ENCODE data around the gene C1QTNF6. TPM values are rescaled to one million over a fixed set of nuclear protein-coding genes. Genes with fewer than 3 reads are reported as not detected.

The C1QTNF6 gene
- polyA plus RNA-seq, 1 donor, result 18.6 TPM

DNA sequence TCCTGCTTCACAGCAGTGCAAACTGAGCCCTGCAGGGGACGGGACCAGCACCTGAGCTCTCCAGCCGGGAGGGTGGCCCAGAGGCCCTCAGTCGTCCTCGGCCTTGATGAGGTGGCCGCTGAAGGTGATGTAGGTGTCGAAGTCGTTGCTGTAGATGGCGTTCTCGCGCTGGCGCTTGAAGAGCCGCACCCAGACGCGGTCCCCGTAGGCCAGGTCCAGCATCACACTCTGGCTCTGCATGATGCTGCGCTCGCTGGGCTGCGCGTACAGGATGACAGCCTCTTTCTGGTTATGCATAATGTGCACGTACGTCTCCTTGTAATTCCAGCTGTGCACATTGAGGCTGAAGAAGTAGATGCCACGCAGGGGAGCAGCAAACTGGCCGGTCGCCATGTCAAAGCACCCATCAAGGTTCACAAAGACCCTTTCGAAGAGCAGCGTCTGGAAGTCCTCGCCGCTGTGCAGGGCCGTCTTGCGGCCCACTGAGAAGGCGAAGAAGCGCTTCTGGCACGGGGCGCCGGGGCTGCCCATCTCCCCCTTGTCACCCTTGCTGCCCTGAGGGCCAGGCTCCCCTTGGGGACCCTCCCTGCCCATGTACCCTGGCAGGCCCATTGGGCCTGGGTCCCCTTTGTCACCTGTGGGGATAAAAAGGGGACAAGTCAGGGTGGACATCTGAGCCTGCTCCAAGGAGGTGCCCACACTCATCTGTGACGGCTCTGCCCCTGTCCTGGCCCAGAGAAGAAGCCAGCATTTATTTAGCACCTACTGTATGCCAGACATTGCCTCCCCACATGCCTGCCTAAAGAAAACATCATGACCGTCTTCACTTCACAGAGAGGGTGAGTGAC lies 5.7 kb downstream of the C1QTNF6 start:
- WGBS (ENCODE audit: insufficient coverage, low lambda C conversion rate), result no CpG with 5 or more reads among the region's 37 CpGs
- DNase-seq, result no peak
- Histone ChIP-seq H3K4me1 (ENCODE audit: control insufficient read depth, insufficient read depth, low read length) (peaks cover 26% of the 10 kb centered on the region), H3K36me3 (ENCODE audit: control insufficient read depth, insufficient read depth, low read length) (peaks cover 7% of the 10 kb centered on the region), H3K9me3 (ENCODE audit: control insufficient read depth, low read depth, low read length) (no peaks in the 10 kb centered on the region), H3K4me3 (ENCODE audit: low read length) (no peak overlapping the region), H3K27ac (ENCODE audit: low read length) (no peak overlapping the region), H3K27me3 (ENCODE audit: control insufficient read depth, insufficient read depth, low read length) (no peaks in the 10 kb centered on the region)

DNA sequence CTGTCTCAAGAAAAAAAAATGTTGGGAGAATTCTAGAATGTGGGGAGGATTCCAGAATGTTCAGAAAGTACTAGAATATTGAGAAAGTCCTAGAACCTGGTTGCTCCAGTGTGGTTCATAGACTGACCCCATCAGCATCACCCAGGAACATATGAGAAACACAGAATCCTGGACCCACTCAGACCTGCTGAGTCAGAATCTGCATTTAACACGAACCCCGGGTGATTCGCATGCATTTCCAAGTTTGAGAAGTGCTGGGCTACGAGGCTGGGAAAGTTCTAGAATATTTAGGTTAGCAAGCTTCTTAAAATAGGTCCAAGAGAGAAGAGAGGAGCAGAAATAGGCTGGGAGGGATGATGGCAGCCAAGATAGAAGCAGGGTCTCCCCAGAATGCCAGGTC lies 6.4 kb downstream of the C1QTNF6 start:
- H3K36me3 ChIP-seq (ENCODE audit: control insufficient read depth, insufficient read depth, low read length), result peaks cover 7% of the 10 kb centered on the region
- H3K4me3 ChIP-seq (ENCODE audit: low read length), result no peak overlapping the region
- no peaks in the 10 kb centered on the region for H3K27me3 ChIP-seq (ENCODE audit: control insufficient read depth, insufficient read depth, low read length)
- 100% methylated on average over 1 of the region's 4 CpGs for whole genome bisulfite sequencing (ENCODE audit: insufficient coverage, low lambda C conversion rate)
- H3K9me3 ChIP-seq (ENCODE audit: control insufficient read depth, low read depth, low read length), result no peaks in the 10 kb centered on the region
- H3K27ac ChIP-seq (ENCODE audit: low read length), result no peak overlapping the region
- peaks cover 22% of the 10 kb centered on the region for H3K4me1 ChIP-seq (ENCODE audit: control insufficient read depth, insufficient read depth, low read length)
- no peak for DNase-seq

DNA sequence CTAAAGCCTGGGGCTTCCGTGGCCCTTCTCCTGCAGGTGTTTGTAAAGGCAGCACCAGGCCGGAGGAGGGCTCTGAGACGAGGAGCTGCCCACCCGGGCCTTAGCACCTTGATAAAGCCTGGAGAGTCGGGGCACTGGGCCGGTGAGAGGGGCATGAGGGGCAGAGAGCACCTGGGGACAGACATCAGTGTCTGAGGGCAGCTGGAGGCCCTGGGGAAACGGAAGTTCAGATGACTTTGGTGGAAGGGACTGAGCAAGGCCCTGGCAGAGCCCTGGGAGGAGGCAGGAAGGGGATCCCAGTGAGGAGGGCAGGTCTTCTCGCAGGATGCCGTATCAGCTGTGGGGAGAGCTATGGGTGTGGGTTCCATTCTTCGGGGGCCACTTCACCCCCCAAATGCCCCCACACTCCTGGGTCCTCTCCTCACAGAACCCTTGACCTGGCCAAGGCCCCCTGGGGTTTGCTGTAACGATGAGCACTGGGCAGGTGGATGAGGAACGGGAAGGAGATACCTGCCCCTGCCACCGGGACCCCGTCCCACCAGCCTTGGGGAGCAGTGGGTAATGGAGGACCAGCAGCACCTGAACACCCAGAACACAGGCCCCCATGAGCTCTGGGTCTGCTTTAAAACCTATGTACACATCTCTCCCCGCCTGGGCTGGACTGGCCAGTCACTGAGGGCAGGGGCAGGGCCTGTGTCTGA lies 7.4 kb downstream of the C1QTNF6 start:
- no peak for DNase-seq
- Histone ChIP-seq H3K27me3 (ENCODE audit: control insufficient read depth, insufficient read depth, low read length) (no peaks in the 10 kb centered on the region), H3K9me3 (ENCODE audit: control insufficient read depth, low read depth, low read length) (no peaks in the 10 kb centered on the region), H3K4me3 (ENCODE audit: low read length) (no peak overlapping the region), H3K36me3 (ENCODE audit: control insufficient read depth, insufficient read depth, low read length) (peaks cover 7% of the 10 kb centered on the region), H3K4me1 (ENCODE audit: control insufficient read depth, insufficient read depth, low read length) (peaks cover 22% of the 10 kb centered on the region), H3K27ac (ENCODE audit: low read length) (no peak overlapping the region)
- no CpG with 5 or more reads among the region's 15 CpGs for WGBS (ENCODE audit: insufficient coverage, low lambda C conversion rate)

DNA sequence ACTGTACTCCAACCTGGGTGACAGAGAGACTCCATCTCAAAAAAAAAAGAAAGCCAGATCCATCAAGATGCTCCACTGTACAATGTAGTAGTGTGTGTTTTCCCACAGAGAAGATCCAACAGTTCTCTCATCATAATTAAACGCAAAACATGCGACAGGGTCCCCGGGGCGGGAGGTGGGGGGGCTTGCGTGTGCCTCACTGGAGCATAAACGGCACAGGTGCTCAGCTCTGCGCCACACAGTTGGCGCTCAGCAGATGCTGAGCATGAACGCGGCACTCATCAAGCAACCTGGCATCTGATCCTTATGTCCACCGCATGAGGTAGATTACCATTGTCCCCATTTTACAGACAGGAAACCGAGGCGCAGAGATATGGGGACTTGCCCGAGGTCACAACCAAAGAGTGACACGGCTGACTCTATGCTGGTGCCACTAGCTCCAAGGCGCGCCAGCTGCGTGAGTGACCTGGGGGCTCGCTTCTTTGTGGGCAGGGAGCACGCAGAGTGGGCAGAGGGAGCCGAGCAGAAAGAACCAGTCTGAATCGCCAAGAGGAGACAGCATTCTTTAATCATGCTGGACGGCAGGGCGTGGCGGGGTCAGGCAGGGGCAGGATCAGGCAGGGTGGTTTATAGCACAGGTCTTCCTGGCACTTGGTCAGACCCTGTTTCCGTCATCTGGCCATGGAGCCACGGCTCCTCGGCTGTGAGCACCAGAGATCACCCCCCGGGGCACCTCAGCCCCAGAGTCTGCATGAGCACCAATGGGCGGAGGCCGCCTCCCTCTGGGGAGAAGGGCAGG lies 8.2 kb downstream of the C1QTNF6 start:
- no CpG with 5 or more reads among the region's 31 CpGs for WGBS (ENCODE audit: insufficient coverage, low lambda C conversion rate)
- Histone ChIP-seq H3K4me3 (ENCODE audit: low read length) (no peak overlapping the region), H3K9me3 (ENCODE audit: control insufficient read depth, low read depth, low read length) (no peaks in the 10 kb centered on the region), H3K4me1 (ENCODE audit: control insufficient read depth, insufficient read depth, low read length) (peaks cover 22% of the 10 kb centered on the region), H3K27me3 (ENCODE audit: control insufficient read depth, insufficient read depth, low read length) (no peaks in the 10 kb centered on the region), H3K27ac (ENCODE audit: low read length) (no peak overlapping the region), H3K36me3 (ENCODE audit: control insufficient read depth, insufficient read depth, low read length) (peaks cover 7% of the 10 kb centered on the region)
- DNase-seq, result no peak

DNA sequence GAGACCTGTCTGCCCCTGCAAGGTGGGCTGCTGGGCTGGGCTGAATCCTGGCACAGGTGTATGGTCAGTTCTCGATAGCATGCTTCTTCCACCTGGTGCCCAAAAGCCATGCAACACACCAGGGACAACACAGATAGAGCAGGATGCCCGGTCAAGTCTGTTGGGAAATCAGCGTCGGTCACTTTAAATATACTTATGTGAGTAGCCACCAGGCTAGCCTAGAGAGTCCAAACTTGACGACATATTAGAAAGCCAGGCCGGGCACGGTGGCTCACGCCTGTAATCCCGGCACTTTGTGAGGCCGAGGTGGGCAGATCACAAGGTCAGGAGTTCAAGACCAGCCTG lies 8.9 kb downstream of the C1QTNF6 start:
- 80% methylated on average over 2 of the region's 10 CpGs for WGBS (ENCODE audit: insufficient coverage, low lambda C conversion rate)
- DNase-seq, result no peak
- Histone ChIP-seq H3K9me3 (ENCODE audit: control insufficient read depth, low read depth, low read length) (no peaks in the 10 kb centered on the region), H3K4me1 (ENCODE audit: control insufficient read depth, insufficient read depth, low read length) (peaks cover 22% of the 10 kb centered on the region), H3K36me3 (ENCODE audit: control insufficient read depth, insufficient read depth, low read length) (peaks cover 7% of the 10 kb centered on the region), H3K27me3 (ENCODE audit: control insufficient read depth, insufficient read depth, low read length) (no peaks in the 10 kb centered on the region), H3K27ac (ENCODE audit: low read length) (peak overlapping the region; percentile 29), H3K4me3 (ENCODE audit: low read length) (no peak overlapping the region)

DNA sequence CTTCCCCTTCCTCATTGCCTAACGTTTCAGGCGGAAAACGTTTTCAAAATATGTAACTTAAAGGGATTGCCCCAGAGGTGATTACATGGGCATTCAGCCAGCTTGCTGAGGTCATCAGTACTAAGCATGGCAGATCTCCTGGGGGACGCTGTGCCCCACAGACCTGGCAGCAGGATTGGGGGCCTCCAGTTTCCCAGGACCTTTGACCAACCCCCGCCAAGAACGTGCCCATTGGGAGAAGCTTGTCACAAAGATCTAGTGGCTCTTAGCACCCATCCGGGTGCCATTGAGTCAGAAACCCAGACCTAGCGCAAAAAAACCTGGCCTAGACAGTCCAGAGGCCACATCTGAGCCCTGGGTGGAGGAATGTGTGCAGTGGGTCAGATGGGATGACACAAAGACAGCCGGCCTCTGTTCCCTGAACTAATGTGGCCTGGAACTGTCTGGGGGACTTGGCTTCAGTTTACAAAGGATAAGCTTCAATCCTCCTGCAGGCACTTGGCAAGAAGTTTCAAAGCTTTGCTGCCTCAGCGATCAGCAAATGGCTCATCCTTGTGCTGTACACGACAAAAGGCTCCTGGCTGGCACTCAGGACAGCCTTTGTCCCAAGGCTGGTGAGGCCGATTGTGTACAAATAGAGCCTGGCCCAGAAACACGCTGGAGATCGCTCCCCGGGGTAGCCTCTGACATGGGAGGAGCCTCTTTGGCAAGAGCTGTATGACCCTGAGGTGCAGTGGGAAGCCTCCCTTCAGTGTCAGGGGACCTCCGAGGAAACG lies 9.5 kb downstream of the C1QTNF6 start:
- no CpG with 5 or more reads among the region's 17 CpGs for WGBS (ENCODE audit: insufficient coverage, low lambda C conversion rate)

DNA sequence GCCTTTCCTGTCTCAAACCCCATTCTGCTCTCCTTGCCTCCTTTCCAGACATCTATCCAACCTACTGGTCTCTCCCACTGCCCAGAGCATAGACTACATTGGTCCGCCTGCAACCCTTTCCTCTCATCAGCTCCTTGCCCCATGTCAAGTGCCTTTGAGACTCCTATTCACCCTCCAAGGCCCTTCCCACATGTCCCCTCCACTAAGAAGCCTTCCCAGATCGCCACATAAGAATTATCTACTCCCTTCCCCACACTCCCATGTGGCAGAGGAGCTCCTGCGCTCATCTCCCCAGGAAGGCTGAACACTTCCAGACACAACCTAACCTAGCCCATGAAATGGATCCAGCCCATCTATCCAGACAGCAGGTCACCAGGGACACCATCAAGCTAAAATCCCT lies 10.3 kb downstream of the C1QTNF6 start:
- Histone ChIP-seq H3K27me3 (ENCODE audit: control insufficient read depth, insufficient read depth, low read length) (no peaks in the 10 kb centered on the region), H3K4me1 (ENCODE audit: control insufficient read depth, insufficient read depth, low read length) (peaks cover 22% of the 10 kb centered on the region), H3K4me3 (ENCODE audit: low read length) (no peak overlapping the region), H3K9me3 (ENCODE audit: control insufficient read depth, low read depth, low read length) (no peaks in the 10 kb centered on the region), H3K27ac (ENCODE audit: low read length) (peak overlapping the region; percentile 29), H3K36me3 (ENCODE audit: control insufficient read depth, insufficient read depth, low read length) (peaks cover 7% of the 10 kb centered on the region)
- no peak for DNase-seq
- no CpG with 5 or more reads among the region's 3 CpGs for WGBS (ENCODE audit: insufficient coverage, low lambda C conversion rate)

More for the DNA sequence above, 9.5 kb downstream of the C1QTNF6 start:
- Histone ChIP-seq H3K4me3 (ENCODE audit: low read length) (no peak overlapping the region), H3K4me1 (ENCODE audit: control insufficient read depth, insufficient read depth, low read length) (peaks cover 22% of the 10 kb centered on the region), H3K9me3 (ENCODE audit: control insufficient read depth, low read depth, low read length) (no peaks in the 10 kb centered on the region), H3K27me3 (ENCODE audit: control insufficient read depth, insufficient read depth, low read length) (no peaks in the 10 kb centered on the region), H3K27ac (ENCODE audit: low read length) (peak overlapping the region; percentile 29), H3K36me3 (ENCODE audit: control insufficient read depth, insufficient read depth, low read length) (peaks cover 7% of the 10 kb centered on the region)
- DNase-seq, result peak; percentile 66 to 86

DNA sequence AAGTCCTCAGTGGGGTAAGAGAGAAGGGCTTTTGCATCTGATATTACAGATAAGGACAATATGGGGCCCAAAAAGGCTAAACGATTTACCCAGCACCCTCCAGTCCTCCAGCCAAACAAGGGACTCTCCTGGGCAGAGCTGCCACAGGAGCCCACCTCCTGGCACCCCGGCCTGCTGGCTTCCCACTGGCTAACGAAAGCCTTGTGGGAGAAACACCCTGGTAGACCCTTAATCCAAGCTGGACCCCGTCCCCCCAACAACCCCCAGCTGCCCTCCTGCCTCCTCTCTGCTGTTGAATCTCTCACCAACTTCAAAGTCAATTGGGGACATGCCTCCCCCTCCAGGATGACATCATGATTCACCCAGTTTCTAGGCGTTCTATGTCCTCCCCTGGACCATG lies 10.8 kb downstream of the C1QTNF6 start:
- H3K9me3 ChIP-seq (ENCODE audit: control insufficient read depth, low read depth, low read length), result no peaks in the 10 kb centered on the region
- no CpG with 5 or more reads among the region's 5 CpGs for WGBS (ENCODE audit: insufficient coverage, low lambda C conversion rate)

DNA sequence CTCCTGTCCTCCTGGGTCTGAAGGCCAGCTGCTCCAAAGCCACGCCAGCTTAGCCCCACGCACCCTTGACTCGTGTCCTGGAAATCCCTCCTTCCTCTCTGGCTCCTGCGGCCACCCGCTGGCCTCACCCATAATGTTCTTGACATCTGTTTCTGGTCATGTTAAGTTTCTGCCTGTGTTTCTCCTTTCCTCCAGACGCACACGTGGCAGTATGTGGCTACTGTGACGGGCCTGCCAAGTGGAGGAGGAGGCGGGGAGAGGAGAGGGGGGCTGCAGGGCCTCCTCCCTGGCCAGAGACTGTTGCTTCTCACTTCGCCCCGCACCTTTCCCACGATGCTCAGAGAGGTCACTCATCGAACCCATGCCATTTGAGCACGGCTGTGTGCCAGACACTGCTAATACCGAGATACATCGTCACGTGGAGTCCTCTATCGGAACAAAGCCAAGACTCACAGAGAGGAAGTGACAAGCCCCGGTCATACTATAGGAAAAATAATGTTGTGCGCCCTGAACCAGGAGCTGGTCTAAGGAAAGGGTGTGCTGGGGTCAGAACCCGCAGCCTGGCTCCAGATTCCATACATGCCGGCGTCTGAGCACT lies 11.5 kb downstream of the C1QTNF6 start:
- no peaks in the 10 kb centered on the region for H3K36me3 ChIP-seq (ENCODE audit: control insufficient read depth, insufficient read depth, low read length)
- peak in 1 of 2 donors; percentile 58 for DNase-seq
- H3K9me3 ChIP-seq (ENCODE audit: control insufficient read depth, low read depth, low read length), result no peaks in the 10 kb centered on the region
- H3K4me3 ChIP-seq (ENCODE audit: low read length), result no peak overlapping the region
- no peaks in the 10 kb centered on the region for H3K27me3 ChIP-seq (ENCODE audit: control insufficient read depth, insufficient read depth, low read length)
- H3K4me1 ChIP-seq (ENCODE audit: control insufficient read depth, insufficient read depth, low read length), result peaks cover 22% of the 10 kb centered on the region
- H3K27ac ChIP-seq (ENCODE audit: low read length), result no peak overlapping the region
- WGBS (ENCODE audit: insufficient coverage, low lambda C conversion rate), result no CpG with 5 or more reads among the region's 23 CpGs

More for the DNA sequence above, 10.8 kb downstream of the C1QTNF6 start:
- Histone ChIP-seq H3K4me1 (ENCODE audit: control insufficient read depth, insufficient read depth, low read length) (peaks cover 22% of the 10 kb centered on the region), H3K27ac (ENCODE audit: low read length) (no peak overlapping the region), H3K36me3 (ENCODE audit: control insufficient read depth, insufficient read depth, low read length) (peaks cover 4% of the 10 kb centered on the region), H3K27me3 (ENCODE audit: control insufficient read depth, insufficient read depth, low read length) (no peaks in the 10 kb centered on the region), H3K4me3 (ENCODE audit: low read length) (no peak overlapping the region)
- no peak for DNase-seq

All from large intestine (tissue), 3 donors.